OCI-LY7 (cell line): ENCODE measurements around the gene MAPK8IP3.

Source experiments
- EZH2phosphoT487 ChIP-seq: fragments of 200-600 bp; sonication (generic); IDR thresholded peaks from 2 replicates; pipeline ENCODE4 v1.6.1; 2018; ENCODE audit warnings: low read depth, borderline replicate concordance, mild to moderate bottlenecking, mixed run types, antibody characterized with exemption, low read length, moderate library complexity, mixed read lengths
- TF ChIP-seq, protein P1 (sequence below): fragments of 200-600 bp; sonication (generic); conservative IDR thresholded peaks from 2 replicates; pipeline ENCODE4 v1.5.1; 2014; ENCODE audit warnings: mild to moderate bottlenecking, antibody characterized with exemption, low read length, moderate library complexity, mixed read lengths

DNA sequence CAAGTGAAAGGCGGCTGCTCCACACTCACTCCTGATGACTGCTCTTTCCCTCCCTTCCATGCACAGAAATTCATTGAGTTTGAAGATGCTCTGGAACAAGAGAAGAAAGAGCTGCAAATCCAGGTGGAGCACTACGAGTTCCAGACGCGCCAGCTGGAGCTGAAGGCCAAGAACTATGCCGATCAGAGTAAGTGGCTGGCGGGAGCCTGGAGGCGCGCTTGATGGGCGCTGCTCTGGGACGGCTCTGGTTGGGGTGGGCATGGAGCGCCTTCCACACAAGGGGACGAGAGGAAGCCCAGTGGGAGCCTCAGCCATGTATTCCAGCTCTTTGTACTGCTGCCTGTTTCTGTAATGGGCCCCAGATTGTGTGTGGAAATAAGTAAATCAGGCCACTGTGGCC lies 18.5 kb downstream of the MAPK8IP3 start:
- TF ChIP-seq, protein P1, sequence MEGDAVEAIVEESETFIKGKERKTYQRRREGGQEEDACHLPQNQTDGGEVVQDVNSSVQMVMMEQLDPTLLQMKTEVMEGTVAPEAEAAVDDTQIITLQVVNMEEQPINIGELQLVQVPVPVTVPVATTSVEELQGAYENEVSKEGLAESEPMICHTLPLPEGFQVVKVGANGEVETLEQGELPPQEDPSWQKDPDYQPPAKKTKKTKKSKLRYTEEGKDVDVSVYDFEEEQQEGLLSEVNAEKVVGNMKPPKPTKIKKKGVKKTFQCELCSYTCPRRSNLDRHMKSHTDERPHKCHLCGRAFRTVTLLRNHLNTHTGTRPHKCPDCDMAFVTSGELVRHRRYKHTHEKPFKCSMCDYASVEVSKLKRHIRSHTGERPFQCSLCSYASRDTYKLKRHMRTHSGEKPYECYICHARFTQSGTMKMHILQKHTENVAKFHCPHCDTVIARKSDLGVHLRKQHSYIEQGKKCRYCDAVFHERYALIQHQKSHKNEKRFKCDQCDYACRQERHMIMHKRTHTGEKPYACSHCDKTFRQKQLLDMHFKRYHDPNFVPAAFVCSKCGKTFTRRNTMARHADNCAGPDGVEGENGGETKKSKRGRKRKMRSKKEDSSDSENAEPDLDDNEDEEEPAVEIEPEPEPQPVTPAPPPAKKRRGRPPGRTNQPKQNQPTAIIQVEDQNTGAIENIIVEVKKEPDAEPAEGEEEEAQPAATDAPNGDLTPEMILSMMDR: no peak
- no peak for TF ChIP-seq EZH2phosphoT487
